Effector CD4-positive, alpha-beta T cell (primary cell): ENCODE data around the gene ELL.

Experiments used
- DNase-seq: peaks from one replicate; pipeline ENCODE4 v3.0.0-alpha.2; 2020

ELL gene

DNA sequence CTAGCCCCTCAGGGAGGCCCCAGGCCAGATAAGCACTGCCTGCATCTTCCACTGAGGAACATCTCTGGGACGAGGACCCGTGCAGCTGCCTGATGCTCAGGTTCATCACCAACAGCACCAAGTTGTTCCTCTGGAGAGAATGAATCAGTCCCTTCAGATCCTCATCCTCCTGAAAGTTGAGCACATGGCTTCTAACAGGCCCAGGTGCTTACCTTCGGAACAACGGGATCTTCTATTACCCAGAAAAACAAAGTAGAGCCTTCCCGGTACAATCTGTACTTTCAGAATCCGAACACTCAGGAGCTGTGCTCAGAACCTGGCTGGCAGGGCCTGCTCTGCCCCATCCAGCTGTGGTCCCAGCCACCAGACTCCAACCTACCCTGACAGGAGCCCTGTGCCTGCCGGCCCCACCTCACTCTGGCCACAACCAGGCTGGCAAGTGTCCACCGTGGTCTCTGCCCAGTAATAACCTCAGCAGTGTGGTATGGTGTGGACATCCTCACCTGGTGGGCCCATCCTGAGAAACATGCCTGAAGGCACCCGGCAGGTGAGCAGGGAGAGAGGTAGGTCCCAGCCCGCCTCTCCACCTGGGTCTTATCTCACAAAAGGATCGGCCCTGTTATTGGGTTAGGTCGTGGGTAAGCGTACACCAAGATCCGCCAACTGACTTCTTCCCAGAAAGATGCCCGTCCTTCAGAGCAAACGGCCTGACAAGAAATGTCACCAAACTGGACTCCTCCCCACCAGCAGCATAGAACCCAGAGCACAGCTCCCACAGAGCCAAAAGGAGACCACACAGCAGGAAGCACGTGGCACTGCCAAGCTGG is 34.1 kb downstream of the ELL start:
- DNase-seq, result no peak

DNA sequence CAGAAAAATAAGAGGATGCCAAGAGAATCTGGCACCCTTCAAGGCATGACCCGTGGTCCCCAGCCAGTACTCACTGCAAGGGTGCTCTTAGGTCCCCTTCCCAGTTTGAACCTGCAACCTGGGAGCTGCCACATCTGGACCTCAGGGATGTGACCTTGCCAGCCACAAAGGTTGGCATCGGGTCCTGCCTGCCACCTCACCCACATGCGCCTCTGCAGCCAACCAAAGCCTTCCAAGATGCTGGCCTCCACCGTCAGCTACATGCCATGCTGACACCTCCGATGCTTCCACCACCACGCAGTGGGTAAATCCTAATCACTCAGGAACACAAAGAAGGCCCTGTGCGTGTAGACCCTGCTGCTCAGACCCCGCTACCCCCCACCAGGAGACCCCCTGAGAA is 35.1 kb downstream of the ELL start:
- DNase-seq, result no peak

DNA sequence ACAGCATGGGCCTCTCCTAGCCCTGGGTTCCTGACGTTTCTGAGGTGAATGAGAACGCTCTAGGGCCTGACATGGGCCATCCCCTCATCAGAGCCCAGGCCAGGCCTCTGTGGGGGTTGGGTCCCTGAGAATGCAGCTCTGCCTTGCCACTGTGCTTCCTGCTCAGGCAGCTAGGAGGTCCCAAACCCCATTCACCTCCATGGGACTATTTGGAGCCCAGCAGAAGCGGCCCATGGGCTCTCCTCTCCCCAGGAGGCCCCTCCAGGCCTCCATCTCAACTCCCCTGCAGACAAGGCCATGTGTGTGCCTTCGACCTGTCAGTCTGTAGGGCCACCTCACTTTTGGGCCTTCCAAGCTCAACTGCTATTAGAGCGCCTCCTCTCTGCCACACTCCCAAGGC is 36.9 kb downstream of the ELL start:
- DNase-seq, result no peak

DNA sequence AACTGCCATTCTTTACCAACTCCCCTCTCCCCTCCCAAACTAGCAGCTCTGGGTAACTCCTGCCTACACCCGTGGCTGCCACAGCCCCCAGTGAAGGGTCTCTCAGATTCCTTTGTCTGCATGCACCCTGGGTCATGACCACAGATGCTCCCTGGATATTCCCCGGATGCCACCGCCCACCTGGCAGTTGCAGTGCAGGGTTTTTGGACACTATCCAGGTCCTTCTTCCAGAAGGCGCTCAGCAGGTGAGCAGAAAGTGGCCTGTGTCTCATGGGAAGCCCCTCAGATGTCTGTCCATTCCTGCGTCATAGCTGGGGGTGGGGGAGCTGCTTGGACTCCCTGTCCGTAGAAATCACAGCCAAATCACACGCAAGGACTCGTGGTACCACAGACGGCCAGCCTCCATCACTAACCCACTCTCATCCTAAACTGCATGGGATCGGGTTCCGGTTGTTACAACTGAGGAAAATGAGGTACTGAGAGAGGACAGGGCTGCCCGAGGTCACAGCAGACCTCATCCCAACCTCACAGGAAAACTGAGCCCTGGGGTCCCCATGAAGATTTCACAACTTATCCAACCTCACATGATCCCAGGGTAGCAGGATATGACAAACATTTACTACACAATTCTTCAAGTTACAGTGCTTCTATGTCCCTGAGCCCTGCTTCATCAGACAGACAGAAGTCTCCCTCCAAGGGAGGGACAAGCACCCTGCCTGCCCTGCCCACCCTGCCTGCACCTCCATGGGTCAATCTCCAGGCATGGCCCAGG is 38.6 kb downstream of the ELL start:
- no peak for DNase-seq

DNA sequence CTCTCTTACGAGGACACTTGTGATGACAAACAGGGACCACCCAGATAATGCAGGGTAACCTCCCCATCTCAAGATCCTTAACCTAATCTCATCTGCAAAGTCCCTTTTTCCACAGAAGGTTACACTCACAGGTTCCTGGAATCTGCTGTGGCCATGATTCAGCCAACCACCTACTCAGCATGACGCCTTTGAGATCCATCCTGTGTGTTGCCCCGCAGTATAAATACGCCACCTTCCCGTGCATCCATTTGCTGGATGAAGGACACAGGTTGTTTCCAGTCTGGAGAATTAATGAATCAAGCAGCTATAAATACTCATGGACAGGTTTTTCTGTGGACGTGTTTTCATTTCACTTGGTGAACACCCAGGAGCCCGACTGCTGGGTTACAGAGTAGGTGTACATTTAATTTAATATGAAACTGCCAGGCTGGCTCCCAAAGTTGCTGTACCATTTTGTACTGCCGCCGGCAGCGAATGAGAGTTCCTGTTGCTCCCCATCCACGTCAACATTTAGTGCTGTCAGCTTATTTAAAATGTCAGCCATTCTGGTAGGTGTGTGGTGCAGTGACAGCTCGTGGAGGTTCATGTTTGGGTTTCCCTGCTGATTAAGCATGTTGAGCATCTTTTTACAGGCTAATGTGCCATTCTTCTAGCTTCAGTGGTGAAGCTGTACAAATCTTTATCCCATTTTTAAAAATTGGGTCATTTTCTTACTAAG is 40.2 kb downstream of the ELL start:
- no peak for DNase-seq

DNA sequence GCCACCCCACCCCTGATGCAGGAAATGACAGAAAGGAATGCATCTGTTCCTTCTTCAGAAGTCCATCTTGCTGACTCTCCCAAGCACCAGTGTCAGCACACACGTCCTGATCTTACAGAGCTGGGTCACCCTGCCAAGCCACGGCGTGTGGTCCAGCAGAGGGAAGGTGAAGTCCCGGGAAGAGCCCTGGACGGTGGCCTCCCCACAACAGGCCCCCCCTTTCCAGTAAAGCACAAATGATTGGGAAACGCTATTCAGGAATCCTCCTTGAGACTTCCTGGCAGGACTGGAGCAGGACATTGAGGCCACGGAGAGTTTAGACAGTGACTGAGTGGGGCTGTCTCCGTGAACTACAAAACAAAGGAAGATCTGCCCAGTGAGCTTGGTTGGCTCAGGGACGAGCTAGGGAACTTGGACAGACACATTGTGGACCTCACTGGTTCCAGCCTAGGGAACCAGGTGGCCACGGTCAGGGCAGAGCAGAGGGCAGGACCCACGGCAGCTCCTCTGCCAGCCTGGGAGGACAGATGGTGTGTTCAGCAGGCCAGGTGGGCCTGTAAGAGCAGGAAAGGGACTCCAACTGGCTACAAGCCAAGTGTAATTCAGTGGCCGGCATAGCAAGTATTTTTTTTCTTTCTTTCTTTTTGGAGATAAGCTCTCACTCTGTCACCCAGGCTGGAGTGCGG is 41.7 kb downstream of the ELL start:
- DNase-seq, result no peak

DNA sequence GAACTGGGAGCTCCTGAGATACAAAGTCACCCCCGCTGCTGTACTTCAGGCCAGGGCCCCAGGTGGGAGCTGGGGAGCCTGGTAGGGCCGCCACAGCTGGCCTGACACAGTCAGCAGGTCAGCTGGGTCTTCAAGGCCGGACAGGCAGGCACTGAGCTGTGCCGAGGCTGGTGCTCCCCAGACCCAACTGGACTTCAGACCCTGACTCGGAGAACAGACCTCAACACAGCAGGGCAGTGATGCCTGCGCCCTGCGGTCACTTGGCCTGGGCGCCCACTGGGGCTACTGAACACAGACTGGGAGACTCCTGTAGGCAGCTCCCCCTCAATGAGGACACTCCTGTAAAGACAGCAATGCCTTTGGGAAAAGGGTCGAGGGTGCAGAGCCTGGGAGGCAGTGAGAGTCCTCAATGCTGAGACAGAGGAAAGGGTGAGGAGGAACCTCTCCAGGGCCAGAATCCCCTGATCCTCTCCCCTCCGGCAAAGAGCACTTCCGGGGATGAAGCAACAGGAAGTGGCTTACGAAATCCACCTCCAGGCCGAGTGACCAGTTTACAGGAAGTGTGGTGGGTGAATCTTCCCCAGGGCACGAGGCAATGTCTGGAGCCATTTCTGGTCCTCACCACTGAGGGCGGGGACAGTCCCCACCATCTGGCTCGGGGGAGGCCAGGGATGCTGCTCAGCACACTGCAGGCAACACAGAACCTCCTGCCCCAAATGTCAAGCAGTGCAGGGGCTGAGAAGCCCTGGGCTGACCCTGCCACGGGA is 43.1 kb downstream of the ELL start:
- DNase-seq, result peak; percentile 48

DNA sequence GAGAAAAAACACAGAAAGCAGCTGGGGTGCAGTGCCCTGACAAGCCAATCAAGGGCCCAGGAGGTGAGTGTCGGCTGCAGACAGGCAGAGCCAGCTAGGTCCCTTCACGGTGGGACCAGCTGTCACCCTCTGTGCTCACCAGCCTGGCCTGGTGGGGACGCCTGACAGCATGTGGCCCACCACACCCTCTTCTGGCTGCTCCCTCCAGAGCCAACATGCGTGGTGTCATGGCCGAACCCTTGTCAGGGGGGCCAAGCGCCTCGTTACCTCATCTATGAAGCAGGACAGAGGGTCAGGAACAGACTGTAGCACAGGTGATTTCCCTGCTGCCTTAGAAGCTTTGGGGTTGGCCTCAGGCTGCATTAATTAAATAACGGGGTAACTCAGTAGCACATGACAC is 43.9 kb downstream of the ELL start:
- DNase-seq, result no peak

DNA sequence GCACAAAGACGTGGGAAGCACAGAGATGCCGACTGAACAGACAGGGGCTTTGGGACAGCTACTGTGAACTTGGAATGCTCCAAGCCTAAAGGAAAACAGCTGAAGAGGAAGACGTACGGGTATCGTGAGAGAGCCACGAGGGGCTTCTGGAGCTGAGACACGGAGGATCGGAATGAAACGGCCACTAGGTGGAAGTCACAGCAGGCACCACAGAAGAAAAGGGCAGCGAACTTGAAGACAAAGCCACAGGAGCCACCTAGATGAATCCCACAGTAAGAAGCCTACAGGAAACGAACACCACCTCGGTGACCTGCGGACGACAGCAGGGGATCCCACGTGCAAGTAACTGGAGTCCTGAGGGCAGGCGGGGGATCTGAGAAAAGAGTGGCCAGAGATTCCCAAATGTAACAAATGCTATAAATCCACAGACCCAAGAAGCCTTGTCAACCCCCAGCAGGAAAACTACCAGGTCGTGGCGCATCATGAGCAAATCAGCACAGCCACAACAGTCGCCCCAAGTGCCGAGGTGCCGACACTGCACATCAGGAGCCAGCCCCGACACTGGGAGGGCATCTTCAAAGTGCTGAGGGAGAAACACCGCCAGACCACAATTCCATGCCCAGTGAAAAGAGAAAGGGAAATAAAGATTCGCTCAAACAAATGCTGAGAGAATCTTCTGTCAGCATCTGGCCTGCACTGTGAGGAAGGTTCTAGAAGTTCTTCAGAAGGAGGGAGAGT is 44.7 kb downstream of the ELL start:
- DNase-seq, result no peak

DNA sequence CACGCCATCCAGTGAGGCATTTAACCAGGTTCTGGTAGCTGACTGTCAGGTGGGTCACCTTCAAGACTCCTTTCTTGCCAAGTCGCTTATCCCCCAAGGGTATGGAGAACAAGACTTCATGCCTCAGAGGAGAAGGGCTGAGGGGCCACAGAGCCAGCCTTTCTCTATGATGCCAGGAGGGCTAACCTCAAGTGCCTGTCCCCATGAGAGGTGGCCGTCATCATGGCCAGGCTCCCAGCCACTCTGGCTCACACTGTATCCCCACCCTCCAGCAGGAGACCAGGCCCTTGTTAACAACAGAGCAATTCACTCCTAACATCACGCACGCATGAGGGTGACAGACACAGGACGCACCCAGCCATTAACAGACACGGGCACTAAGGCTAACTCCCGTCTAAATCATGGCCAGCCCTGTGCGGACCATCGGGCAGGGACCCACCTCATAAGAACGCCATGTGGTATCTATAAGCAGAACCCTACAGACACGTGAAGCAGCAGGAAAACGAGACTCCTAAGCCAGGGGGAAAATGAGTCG is 45.3 kb downstream of the ELL start:
- no peak for DNase-seq

DNA sequence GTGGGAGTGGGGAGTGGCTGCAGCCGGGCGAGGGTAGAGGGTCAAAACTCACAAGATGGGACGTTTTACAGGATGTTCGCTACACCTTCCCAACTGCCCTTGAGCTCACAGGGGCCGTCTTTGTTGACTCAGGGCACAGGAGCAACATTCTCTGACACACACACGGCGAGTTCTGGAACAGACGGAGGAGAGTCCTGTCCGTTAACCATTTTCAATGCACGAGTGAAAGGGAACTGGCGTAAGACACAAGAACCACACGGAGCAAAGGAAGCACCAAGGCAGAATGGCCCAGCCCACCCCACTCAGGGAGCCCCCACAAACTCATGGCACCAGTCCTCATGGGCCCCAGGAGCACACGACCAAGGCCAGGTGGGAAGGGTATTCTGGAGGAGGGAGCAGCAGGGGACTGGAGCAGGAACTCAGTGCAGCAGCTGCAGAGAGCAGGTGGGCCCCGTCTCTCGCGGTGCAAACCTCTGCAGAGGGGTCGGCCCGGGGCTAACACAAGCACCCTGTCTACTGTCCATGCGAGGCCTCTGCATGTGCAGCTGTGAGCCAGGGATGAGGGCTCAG is 46.0 kb downstream of the ELL start:
- DNase-seq, result no peak

DNA sequence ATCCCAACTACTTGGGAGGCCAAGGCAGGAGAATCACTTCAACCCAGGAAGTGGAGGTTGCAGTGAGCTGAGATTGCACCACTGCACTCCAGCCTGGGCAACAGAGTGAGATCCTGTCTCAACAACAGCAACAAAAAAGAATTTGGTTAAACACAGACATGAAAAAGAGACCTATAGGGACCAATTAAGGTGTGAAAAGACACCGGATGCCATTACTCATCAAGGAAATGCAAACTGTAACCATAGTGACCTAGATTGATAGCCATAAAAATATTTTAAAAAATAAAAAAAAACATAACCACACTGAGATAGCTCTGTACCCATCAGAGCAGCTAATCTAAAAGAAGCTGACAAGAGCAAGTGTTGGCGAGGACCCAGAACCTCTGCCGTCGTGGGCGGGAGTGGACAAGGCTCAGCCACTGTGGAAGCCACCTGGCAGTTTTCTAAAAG is 46.8 kb downstream of the ELL start:
- peak; percentile 26 for DNase-seq

DNA sequence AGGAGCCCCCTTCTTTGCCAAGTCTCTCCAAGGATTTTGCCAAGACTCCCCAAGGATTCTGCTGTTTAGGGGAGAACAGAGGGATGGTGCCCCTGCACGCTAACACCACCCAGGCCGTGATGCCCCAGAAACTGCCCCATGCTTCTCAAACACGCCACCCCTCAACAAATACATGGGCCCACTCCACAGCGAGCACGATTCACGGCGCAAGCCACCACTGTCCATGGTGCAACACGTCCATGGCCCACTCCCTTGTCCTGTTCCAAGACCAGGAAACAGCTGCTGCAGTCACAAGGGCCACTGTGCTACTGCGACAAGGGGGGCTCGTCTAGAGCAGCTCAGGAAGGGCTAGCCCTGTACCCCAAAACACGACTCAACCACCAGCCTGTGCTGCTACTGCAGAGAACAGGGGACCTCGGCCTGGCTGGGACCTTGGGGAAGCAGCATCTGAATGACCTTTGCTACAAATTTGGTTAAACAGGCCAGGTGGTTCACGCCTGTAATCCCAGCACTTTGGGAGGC is 47.4 kb downstream of the ELL start:
- no peak for DNase-seq

DNA sequence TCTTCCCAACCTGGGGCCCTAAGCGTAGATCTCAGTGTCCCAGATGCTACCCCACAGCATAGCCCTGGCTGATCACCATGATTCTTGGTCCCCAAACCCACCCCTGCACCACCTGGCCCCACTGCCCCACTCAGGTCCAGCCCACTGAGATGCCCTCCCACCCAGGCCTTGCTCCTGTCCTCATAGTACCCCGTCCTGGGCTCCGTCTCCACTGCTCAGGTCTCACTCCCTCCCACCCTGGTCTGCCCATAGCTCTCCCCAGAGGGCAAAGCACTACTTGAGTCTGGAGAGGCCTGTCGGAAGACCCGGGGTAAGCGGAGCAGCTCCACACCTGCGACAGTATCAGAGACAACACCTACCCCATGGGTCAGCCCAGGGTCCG is 48.2 kb downstream of the ELL start:
- DNase-seq, result no peak

DNA sequence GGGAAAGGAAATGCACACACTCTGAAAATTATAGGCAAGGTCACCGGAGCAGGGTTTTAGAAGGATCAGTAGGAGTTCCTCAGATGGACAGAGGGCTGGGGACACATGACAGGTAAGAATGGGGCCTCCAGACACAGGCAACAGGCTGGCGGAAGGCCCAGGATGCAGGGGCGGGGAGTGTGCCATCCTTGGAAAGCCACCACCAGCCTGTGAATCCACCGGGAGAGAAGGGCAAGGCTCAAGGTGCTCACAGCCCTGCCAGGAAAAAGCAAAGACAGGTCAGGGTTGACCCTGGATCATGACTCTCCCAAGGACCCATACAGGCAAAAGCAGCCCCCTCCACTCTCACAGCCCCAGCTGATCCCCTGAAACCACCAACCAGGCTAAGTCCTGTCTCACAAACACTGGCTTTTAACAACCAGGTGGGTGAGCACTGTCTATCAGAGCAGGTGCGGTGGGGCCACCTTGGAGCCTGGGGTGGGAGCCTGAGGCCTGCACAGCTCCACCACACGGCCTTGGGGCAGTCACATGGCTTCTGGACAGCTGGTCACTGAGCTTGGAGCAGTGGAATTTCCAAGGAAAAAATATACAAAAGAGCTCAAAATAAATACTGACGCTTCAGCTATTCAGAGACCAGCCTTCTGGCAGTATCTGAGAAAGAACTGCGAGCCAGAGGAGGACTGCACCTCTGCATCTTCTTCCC is 48.7 kb downstream of the ELL start:
- no peak for DNase-seq

DNA sequence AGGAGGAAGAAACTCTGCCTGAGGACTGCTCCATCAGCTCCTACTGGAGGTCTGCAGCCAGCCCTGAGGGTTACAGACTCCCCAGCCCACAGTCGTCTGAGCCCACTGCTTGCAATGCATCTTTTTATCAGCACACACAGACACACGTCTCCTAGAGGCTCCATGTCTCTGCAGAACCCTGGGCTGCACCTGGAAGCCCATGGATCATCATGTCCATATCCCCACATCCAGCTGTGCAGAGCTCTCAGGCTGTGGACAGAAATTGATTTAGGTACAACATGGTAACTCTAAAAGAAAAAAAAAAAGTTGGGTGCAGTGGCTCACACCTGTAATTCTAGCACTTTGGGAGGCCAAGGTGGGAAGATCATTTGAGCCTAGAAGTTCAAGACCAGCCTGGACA is 51.1 kb downstream of the ELL start:
- DNase-seq, result no peak

DNA sequence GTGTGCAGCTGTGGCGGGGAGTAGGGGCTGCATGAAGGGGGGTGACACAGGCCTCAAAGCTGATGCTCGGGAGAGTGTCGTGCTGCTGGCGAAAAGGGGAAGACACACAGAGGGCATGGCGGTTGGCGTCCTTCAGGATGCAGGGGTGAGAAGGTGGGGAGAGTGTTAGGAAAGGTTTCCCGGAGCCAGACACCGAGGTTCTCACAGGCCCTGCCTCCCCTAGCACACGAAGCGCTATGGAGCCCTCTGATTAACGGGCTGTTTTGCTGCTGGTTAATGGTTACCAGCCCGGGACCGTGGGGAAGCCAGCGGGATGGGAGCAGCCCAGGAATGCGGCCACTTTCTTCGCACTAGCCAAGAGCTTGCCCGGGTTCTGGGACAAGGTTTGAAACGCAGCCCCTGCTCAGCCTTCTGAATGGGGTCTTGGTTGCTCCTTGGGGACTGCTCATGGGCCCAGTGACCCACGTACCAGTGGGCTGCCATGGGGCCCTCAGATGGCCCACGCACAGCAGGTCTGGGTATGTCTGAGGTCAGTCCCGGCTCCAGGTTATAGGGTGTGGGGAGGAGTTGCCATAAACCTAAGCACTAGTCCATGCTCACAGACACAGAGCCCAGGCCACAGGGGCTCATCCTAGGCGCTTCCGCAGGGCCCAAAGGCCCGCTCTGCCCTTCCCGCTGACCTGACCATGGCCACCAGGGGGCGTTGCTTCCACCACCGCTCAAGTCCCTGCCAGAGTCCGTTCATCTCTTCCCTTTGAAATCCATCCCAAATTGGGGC is 52.6 kb downstream of the ELL start:
- DNase-seq, result peak; percentile 48

DNA sequence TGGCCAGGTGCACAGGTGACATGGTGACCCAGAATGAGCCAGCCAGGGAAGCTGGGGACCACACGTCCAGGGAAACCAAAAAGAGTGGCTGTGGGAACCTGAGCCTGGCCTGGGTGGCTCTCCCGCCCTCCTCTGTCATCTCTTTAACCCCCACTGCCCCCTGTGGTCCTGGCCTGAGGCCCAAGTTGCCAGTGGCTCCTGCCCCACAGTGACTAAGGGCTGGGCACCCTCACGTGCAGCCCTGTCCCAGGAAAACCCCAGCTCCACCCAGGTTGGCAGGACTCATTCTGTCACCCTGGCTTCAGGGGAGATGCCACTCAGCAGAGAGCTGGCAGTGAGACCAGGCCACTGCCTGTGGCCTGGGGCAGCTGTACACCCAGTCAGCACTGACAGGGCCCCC is 53.4 kb downstream of the ELL start:
- DNase-seq, result no peak

DNA sequence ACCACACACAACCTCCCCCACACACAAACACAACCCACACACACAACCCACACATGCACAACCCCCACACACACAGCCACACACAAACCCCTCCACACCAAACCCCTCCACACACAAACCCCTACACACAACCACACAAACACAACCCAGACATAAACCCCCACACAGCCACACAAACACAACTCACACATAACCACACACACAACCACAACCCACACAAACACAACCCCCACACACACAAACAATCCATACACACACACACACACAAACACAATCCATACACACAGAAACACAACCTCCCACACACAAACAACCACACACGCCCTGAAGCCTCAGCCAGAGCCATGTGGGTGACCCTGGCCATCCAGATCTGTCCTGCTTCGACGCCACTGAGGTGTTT is 53.9 kb downstream of the ELL start:
- DNase-seq, result no peak
